Measurements from ENCODE around the gene C11orf98. TPM values are rescaled to one million over a fixed set of nuclear protein-coding genes. Genes with fewer than 3 reads are reported as not detected.

C11orf98 gene
- total RNA-seq, 1 experiment from 2014 or later = 139 TPM

DNA sequence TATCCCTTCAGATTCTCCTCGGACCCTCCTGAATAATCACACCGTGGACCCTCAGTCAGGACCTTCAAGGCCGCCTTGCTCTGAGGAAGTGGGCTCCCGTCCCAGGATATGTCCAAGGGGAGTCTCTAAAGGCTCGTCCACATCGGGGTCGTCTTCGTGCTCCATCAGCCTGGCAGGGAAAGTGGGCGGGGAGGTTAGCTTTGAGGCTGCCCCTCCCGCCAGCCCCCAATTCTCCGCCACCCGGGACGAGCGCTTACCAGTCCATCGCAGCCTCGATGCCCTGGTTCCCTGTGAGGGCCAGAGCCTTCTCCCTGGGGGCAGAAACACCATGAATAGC is 13.4 kb upstream of the C11orf98 start:
- H3K36me3 Mint-ChIP-seq (ENCODE audit: insufficient read depth in 1 of 3, low read depth in 3 of 3) = peaks cover 17 to 41% (median 39%) of the 10 kb centered on the region in 3 experiments; a peak in 6 of 7 replicates
- H3K79me1 ChIP-seq (ENCODE audit: insufficient read depth, low read depth, low read length, poor library complexity, severe bottlenecking) = no peaks in the 10 kb centered on the region
- H2BK15ac ChIP-seq (ENCODE audit: low read depth, low read length) = no peak overlapping the region
- H2BK20ac ChIP-seq (ENCODE audit: low read depth, low read length, poor library complexity, severe bottlenecking) = no peak overlapping the region
- no peak overlapping the region for H4K5ac ChIP-seq (ENCODE audit: insufficient read length, low read depth, low read length)
- H4K91ac ChIP-seq (ENCODE audit: insufficient read length, low read depth, low read length) = no peak overlapping the region
- H3K18ac ChIP-seq (ENCODE audit: insufficient read length, low read depth, low read length) = peak overlapping the region; percentile 72
- no peaks in the 10 kb centered on the region for H3K4me1 ChIP-seq (ENCODE audit: insufficient read depth, low read length)
- H3K4me2 ChIP-seq (ENCODE audit: insufficient read depth, insufficient read length, low read length) = peak overlapping the region; percentile 79
- H3K9me3 ChIP-seq (ENCODE audit: control insufficient read depth, low read depth, low read length) = no peaks in the 10 kb centered on the region
- H2AK5ac ChIP-seq (ENCODE audit: insufficient read length, low read length) = no peak overlapping the region
- H3K27me3 Mint-ChIP-seq (ENCODE audit: low read depth) = no peaks in the 10 kb centered on the region
- peaks cover 8% of the 10 kb centered on the region for H3K23me2 ChIP-seq (ENCODE audit: insufficient read length, low read depth, low read length, poor library complexity, severe bottlenecking)
- H4K8ac ChIP-seq (replicated peaks; ENCODE audit: insufficient read length, low read depth, low read length) = no peak overlapping the region
- WGBS (ENCODE audit: extremely low coverage, insufficient read length, low lambda C conversion rate) = no CpG with 5 or more reads among the region's 16 CpGs
- no peak overlapping the region for H2AFZ ChIP-seq (ENCODE audit: low read length)
- DNase-seq = no peak
- no peaks in the 10 kb centered on the region for H3K79me2 ChIP-seq (ENCODE audit: insufficient read depth, low read length)
- TF ChIP-seq CTCF (conservative IDR thresholded peaks at IDR 0.05) = no peak
- peak overlapping the region; percentile 86 for H3K9ac ChIP-seq (ENCODE audit: extremely low read depth, insufficient read length, low read length)
- H4K20me1 ChIP-seq (ENCODE audit: control insufficient read depth, insufficient read depth, insufficient read length) = no peaks in the 10 kb centered on the region
- no peak overlapping the region for H2BK120ac ChIP-seq (ENCODE audit: low read depth, low read length, poor library complexity, severe bottlenecking)
- H3K9me3 Mint-ChIP-seq = 0 out of 5 replicates have a peak, but pooled peaks cover 0 to 2% of the 10 kb centered on the region in 2 experiments
- H2BK5ac ChIP-seq (ENCODE audit: insufficient read length, low read length) = no peak overlapping the region
- H3K23ac ChIP-seq (ENCODE audit: insufficient read length, low read depth, low read length) = no peak overlapping the region
- no peak overlapping the region for H3T11ph ChIP-seq (ENCODE audit: low read length)
- peak overlapping the region; percentile 85 to 92 for H3K4me3 Mint-ChIP-seq
- no peak overlapping the region for H3K4ac ChIP-seq (ENCODE audit: low read depth, low read length)
- H3K14ac ChIP-seq (ENCODE audit: insufficient read depth, low read length) = peak overlapping the region; percentile 66
- H3K56ac ChIP-seq (ENCODE audit: insufficient read length, low read depth, low read length) = no peak overlapping the region
- H3K27ac ChIP-seq (ENCODE audit: insufficient read length, low read depth, low read length) = no peak overlapping the region
- peaks cover 15 to 20% of the 10 kb centered on the region in 2 experiments for H3K4me1 Mint-ChIP-seq
- H2BK12ac ChIP-seq (ENCODE audit: insufficient read length, low read depth, low read length) = no peak overlapping the region
- H3K27me3 ChIP-seq (ENCODE audit: insufficient read depth, low read length) = no peaks in the 10 kb centered on the region
- H3K27ac Mint-ChIP-seq = peak overlapping the region; percentile 22 to 96 (median 70); a peak in 4 of 7 replicates
